Fibroblast of lung (primary cell): Measurements from ENCODE around the gene FARP1.

Experiments used
- CTCF ChIP-seq, 2 donors: IDR thresholded peaks in 1 of 2; conservative IDR thresholded peaks in 1 of 2; 1 replicate in 1 of 2; 2 replicates in 1 of 2; pipeline ENCODE4 v1.5.1; 2011 to 2012; ENCODE audit warnings: low read length in 2 of 2, control low read depth in 1 of 2, inconsistent platforms in 1 of 2, low read depth in 1 of 2, mild to moderate bottlenecking in 1 of 2
- EZH2 ChIP-seq: IDR thresholded peaks from 2 replicates; pipeline ENCODE4 v1.5.1; 2012; ENCODE audit warnings: low read length, control low read depth, mild to moderate bottlenecking; ENCODE audit errors: missing control alignments

DNA sequence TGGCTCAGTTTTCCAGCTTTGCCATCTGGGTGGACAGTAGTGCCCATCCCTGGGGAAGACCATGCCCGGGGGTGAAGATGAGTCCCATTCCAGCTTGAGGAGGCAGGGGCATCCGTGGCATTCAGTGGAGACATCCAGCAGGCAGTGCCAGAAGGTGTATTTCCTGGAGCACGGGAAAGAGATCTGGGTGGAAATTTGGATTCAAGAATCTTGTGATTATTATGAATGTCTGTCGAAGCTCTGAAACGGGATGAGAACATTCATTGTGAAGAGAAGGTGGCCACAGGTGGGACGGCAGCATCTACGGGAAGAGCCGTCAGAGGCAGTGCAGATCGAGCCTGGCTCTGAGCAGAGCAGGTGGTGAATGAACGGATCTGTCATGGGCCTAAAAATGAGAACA is 201.5 kb downstream of the FARP1 start:
- TF ChIP-seq CTCF (conservative IDR thresholded peaks at IDR 0.05 in 1 of 2, IDR thresholded peaks at IDR 0.05 in 1 of 2; ENCODE audit: low read depth in 1 of 2, low read length in 2 of 2) = no peak
- TF ChIP-seq EZH2 = no peak
